ENCODE results near the gene NR1D2. TPM values are rescaled to one million over a fixed set of nuclear protein-coding genes. Genes with fewer than 3 reads are reported as not detected.

NR1D2 gene
- total and polyA plus RNA-seq, 2 donors from 2014 or later = 7.1 to 49.3 TPM

DNA sequence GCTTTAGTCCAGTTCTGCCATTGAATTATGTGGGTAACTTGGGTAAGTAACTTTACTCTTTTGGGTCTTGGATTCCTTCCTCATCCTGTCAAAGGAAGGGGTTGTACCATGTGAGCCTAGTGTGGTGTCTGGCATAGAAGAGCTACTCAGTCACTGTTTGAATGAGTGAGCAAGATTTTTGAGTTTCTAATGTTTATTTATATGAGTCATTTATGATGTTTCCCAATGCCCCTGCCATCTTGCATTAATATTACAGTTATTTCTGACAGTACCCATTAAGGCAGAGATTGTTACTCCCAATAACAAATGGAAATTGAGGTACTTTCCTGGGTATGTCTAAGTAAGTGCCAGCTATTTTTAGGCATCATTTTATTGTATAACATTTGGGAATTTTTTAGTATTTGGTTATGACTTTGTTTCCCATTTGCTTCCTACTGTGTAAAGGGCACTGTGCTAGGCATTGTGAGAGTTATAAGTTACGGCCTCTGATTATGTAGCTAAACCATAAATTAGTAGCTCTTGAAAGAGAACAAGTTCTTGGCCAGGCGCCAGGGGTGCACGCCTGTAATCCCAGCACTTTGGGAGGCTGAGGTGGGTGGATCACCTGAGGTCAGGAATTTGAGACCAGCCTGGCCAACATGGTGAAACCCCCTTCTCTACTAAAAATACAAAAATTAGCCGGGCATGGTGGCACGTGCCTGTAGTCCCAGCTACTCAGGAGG, 23.5 kb downstream of the NR1D2 start:
- Histone ChIP-seq H3K4me1 (ENCODE audit: control insufficient read depth in 2 of 3, insufficient read depth in 2 of 3, low read depth in 1 of 3, low read length in 3 of 3) (no peaks in the 10 kb centered on the region), H3K4me3 (ENCODE audit: low read length in 3 of 3) (no peak overlapping the region), H3K27ac (ENCODE audit: low read depth in 2 of 2, low read length in 2 of 2) (no peak overlapping the region), H3K9me3 (ENCODE audit: control insufficient read depth in 2 of 3, insufficient read depth in 1 of 3, low read length in 3 of 3) (no peaks in the 10 kb centered on the region), H3K27me3 (ENCODE audit: control insufficient read depth, insufficient read depth, low read length) (no peaks in the 10 kb centered on the region), H3K9ac (ENCODE audit: low read length in 3 of 3) (no peak overlapping the region), H3K36me3 (ENCODE audit: control insufficient read depth in 2 of 3, insufficient read depth in 3 of 3, low read length in 3 of 3) (peaks cover 3 to 31% (median 16%) of the 10 kb centered on the region in 3 donors)
- DNase-seq = no peak
- intact Hi-C loops (cut with DNase I) = no loop called here
- TF ChIP-seq CTCF (IDR thresholded peaks at IDR 0.05; ENCODE audit: borderline replicate concordance, extremely low read depth, insufficient read depth) = no peak
- no peak for FAIRE-seq

GRCh38 chr3:23969393-23969792, 24.3 kb downstream of the NR1D2 start:
- DNase-seq (no peak), FAIRE-seq (no peak)
- Histone ChIP-seq H3K27ac (ENCODE audit: low read depth in 2 of 2, low read length in 2 of 2) (no peak overlapping the region), H3K4me1 (ENCODE audit: control insufficient read depth in 2 of 3, insufficient read depth in 2 of 3, low read depth in 1 of 3, low read length in 3 of 3) (no peaks in the 10 kb centered on the region), H3K9ac (ENCODE audit: low read length in 3 of 3) (no peak overlapping the region), H3K27me3 (ENCODE audit: control insufficient read depth, insufficient read depth, low read length) (no peaks in the 10 kb centered on the region), H3K4me3 (ENCODE audit: low read length in 3 of 3) (no peak overlapping the region), H3K9me3 (ENCODE audit: control insufficient read depth in 2 of 3, insufficient read depth in 1 of 3, low read length in 3 of 3) (no peaks in the 10 kb centered on the region), H3K36me3 (ENCODE audit: control insufficient read depth in 2 of 3, insufficient read depth in 3 of 3, low read length in 3 of 3) (peaks cover 3 to 29% (median 16%) of the 10 kb centered on the region in 3 donors)
- intact Hi-C loops (cut with DNase I) = no loop called here
- TF ChIP-seq CTCF (IDR thresholded peaks at IDR 0.05; ENCODE audit: borderline replicate concordance, extremely low read depth, insufficient read depth) = no peak

GRCh38 chr3:23971684-23972083, 26.6 kb downstream of the NR1D2 start:
- H3K9ac ChIP-seq (ENCODE audit: low read length in 3 of 3) = no peak overlapping the region
- no peak overlapping the region for H3K4me3 ChIP-seq (ENCODE audit: low read length in 3 of 3)
- no peak overlapping the region for H3K27ac ChIP-seq (ENCODE audit: low read depth in 2 of 2, low read length in 2 of 2)
- peaks cover 0 to 7% (median 0%) of the 10 kb centered on the region in 3 donors for H3K9me3 ChIP-seq (ENCODE audit: control insufficient read depth in 2 of 3, insufficient read depth in 1 of 3, low read length in 3 of 3)
- intact Hi-C loops (cut with DNase I) = no loop called here
- no peak for TF ChIP-seq CTCF (IDR thresholded peaks at IDR 0.05; ENCODE audit: borderline replicate concordance, extremely low read depth, insufficient read depth)
- no peaks in the 10 kb centered on the region for H3K27me3 ChIP-seq (ENCODE audit: control insufficient read depth, insufficient read depth, low read length)
- peaks cover 3 to 34% (median 18%) of the 10 kb centered on the region in 3 donors for H3K36me3 ChIP-seq (ENCODE audit: control insufficient read depth in 2 of 3, insufficient read depth in 3 of 3, low read length in 3 of 3)
- FAIRE-seq (no peak), DNase-seq (no peak)
- no peaks in the 10 kb centered on the region for H3K4me1 ChIP-seq (ENCODE audit: control insufficient read depth in 2 of 3, insufficient read depth in 2 of 3, low read depth in 1 of 3, low read length in 3 of 3)
